LNCAP (cell line): ENCODE data around the gene SNX7.

Experiments used
- CTCF ChIP-seq: fragments of 450-650 bp; IDR thresholded peaks from 2 replicates; pipeline ENCODE4 v1.5.1; 2017; ENCODE audit warnings: mild to moderate bottlenecking

The SNX7 gene

DNA sequence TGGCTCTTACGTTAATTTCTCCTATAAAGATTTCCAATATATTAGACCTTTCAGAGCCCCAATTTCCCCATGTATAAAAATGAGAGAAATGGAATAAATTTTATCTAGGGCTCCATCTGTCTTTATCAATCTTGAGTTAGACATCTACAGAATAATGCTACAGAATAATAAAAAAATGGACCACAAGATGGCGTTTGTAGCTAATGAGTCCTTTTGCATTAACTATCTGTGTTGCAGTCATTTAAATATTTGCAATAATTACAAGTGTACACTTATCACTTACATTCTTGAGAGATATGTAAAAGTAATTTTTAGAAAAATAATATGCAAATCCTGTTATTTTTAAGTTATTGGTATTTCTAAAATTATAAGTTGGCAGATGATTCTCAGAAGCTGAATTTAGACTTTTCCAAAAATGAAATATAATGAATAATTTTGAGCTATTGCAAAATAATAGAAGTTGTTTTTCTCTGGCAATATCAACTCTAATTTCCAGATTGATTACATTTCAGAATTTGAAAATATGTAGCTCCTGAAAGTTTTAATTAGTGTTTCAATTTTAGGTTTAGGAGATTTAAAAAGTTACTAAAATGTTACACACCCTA lies 87.7 kb downstream of the SNX7 start:
- peak; percentile 65 for TF ChIP-seq CTCF

DNA sequence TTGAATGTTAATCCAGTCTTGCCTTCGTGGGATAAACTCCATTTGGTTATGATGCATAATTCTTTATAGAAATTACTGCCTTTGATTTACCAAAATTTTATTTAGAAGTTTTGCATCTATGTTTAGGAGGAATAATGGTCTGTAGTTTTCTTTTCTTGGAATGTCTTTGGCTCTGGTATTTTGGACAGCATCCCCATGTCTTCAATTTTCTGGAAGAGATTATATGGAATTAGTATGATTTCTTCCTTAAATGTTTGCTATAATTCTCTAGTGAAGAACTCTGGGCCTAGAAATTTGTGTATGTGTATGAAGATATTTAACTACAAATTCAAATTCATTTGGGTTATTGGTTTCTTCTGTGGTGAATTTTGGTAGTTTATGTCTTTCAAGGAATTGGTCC lies 92.7 kb downstream of the SNX7 start:
- TF ChIP-seq CTCF, result no peak

GRCh38 chr1:98761219-98761865 lies 99.8 kb downstream of the SNX7 start:
- TF ChIP-seq CTCF, result no peak; the same call in 1 of the 2 replicates

DNA sequence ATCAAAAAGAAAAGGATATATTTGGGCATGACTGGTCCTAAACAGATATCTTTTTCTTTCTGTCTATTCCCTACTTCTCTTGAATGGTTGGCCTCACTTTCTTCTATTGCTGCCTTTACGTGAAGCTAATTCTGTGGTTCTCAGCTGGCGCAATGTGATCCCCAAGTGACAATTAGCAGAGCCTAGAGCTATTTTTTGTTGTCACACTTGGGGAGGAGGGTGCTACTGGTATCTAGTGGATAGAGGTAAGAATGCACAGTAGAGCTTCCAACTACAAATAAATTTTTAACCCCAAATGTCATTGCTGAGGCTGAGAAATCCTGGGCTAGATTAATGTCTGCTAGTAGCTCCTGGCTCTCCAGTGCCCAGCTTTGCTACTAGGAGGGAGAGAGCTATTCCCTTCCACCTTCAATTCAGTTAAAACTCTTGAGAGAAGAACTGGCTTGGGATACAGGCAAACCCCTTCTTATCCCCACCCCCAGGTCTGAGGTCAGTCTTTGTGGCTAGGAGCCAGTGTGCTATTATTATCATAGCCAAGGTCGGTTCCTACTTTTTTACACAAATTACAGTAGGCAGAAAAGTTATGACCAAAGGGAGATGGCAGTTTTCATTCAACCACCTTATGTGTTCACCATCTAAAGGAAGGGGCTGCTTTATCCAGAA lies 102.1 kb downstream of the SNX7 start:
- TF ChIP-seq CTCF, result no peak

GRCh38 chr1:98764485-98764884 lies 103.0 kb downstream of the SNX7 start:
- no peak for TF ChIP-seq CTCF

GRCh38 chr1:98766255-98766654 lies 104.7 kb downstream of the SNX7 start:
- TF ChIP-seq CTCF, result no peak

- no peak for TF ChIP-seq CTCF
Measured at GRCh38 chr1:98769162-98769561, 107.6 kb downstream of the SNX7 start.
